Thyroid gland (tissue), 4 donors: ENCODE data around the gene CFAP206. TPM values are rescaled to one million over a fixed set of nuclear protein-coding genes. Genes with fewer than 3 reads are reported as not detected.

ENCODE experiments used
- DNase-seq, 2 donors: peaks; one replicate each; pipeline ENCODE4 v3.0.0-alpha.2; 2019
- H3K27ac ChIP-seq, 3 donors: fragments of 200-600 bp; sonication (generic); 1 replicate in 2 of 3; 2 replicates in 1 of 3; pipeline ENCODE4 v1.5.1; 2016 to 2019; ENCODE audit warnings: mild to moderate bottlenecking in 1 of 3, moderate library complexity in 1 of 3
- H3K27me3 ChIP-seq: fragments of 200-600 bp; sonication (generic); one replicate; pipeline ENCODE4 v1.5.1; 2019
- H3K36me3 ChIP-seq, 2 donors: fragments of 200-600 bp; sonication (generic); one replicate each; pipeline ENCODE4 v1.5.1; 2016 to 2019
- H3K4me1 ChIP-seq, 2 donors: fragments of 200-600 bp; sonication (generic); one replicate each; pipeline ENCODE4 v1.5.1; 2017 to 2019
- H3K4me3 ChIP-seq, 3 donors: fragments of 200-600 bp; sonication (generic); replicated peaks in 1 of 3; 1 replicate in 2 of 3; 2 replicates in 1 of 3; pipeline ENCODE4 v1.5.1; 2016; ENCODE audit warnings: mild to moderate bottlenecking in 1 of 3
- H3K9me3 ChIP-seq: fragments of 200-600 bp; sonication (generic); one replicate; pipeline ENCODE4 v1.5.1; 2017
- POLR2A ChIP-seq, 2 donors: fragments of 450-650 bp; IDR thresholded peaks; one replicate each; pipeline ENCODE4 v1.6.1; 2017; ENCODE audit warnings: antibody characterized with exemption in 2 of 2, mild to moderate bottlenecking in 2 of 2, moderate library complexity in 1 of 2
- WGBS, 2 donors: methylation state at CpG; one replicate each; pipeline ENCODE4 v1.1.5; 2017; 5-methylcytosine and 5-hydroxymethylcytosine counted together
- intact Hi-C: fragments of 100-400 bp; cut with DNase I; formaldehyde crosslinking; loops from one replicate; pipeline ENCODE4 v1.15.1; 2023
- total RNA-seq, 4 donors: library from RNA; depleted of rRNA; stranded (reverse); fragments of >200 nt; gene quantifications; one replicate each; pipeline ENCODE4 v1.2.3, GENCODE V29; 2016
- TF ChIP-seq, protein P1 (sequence below), 6 experiments: fragments of 200-600 bp in 3 of 6; fragments of 450-650 bp in 3 of 6; sonication (generic) in 3 of 6; IDR thresholded peaks; one replicate each; pipeline ENCODE4 v1.5.1; 2016 to 2019; ENCODE audit warnings: antibody characterized with exemption in 6 of 6, mild to moderate bottlenecking in 2 of 6, inconsistent platforms in 1 of 6, moderate library complexity in 1 of 6

Gene CFAP206
- total RNA-seq, 4 donors from 2014 or later, result 1.2 to 4.1 (median 3.8) TPM

GRCh38 chr6:87419266-87419665, 11.5 kb downstream of the CFAP206 start:
- TF ChIP-seq POLR2A (IDR thresholded peaks at IDR 0.05), result no peak
- TF ChIP-seq, protein P1, sequence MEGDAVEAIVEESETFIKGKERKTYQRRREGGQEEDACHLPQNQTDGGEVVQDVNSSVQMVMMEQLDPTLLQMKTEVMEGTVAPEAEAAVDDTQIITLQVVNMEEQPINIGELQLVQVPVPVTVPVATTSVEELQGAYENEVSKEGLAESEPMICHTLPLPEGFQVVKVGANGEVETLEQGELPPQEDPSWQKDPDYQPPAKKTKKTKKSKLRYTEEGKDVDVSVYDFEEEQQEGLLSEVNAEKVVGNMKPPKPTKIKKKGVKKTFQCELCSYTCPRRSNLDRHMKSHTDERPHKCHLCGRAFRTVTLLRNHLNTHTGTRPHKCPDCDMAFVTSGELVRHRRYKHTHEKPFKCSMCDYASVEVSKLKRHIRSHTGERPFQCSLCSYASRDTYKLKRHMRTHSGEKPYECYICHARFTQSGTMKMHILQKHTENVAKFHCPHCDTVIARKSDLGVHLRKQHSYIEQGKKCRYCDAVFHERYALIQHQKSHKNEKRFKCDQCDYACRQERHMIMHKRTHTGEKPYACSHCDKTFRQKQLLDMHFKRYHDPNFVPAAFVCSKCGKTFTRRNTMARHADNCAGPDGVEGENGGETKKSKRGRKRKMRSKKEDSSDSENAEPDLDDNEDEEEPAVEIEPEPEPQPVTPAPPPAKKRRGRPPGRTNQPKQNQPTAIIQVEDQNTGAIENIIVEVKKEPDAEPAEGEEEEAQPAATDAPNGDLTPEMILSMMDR (IDR thresholded peaks at IDR 0.05), result no peak
- DNase-seq, result no peak
- Histone ChIP-seq H3K4me3 (no peak overlapping the region), H3K27me3 (no peaks in the 10 kb centered on the region), H3K36me3 (no peaks in the 10 kb centered on the region), H3K4me1 (no peaks in the 10 kb centered on the region), H3K27ac (no peak overlapping the region), H3K9me3 (no peaks in the 10 kb centered on the region)
- intact Hi-C loops, result no loop called here
- WGBS, 2 donors, result 78 to 94% methylated on average over 2 of the region's 2 CpGs

GRCh38 chr6:87420360-87420759, 12.6 kb downstream of the CFAP206 start:
- intact Hi-C loops, result no loop called here
- no peak overlapping the region for H3K27ac ChIP-seq
- H3K4me1 ChIP-seq, result no peaks in the 10 kb centered on the region
- no peaks in the 10 kb centered on the region for H3K9me3 ChIP-seq
- no peaks in the 10 kb centered on the region for H3K27me3 ChIP-seq
- DNase-seq, result no peak
- H3K4me3 ChIP-seq, result no peak overlapping the region
- WGBS, 2 donors, result 92 to 93% methylated on average over 5 of the region's 5 CpGs
- TF ChIP-seq, protein P1 (IDR thresholded peaks at IDR 0.05), result no peak
- no peak for TF ChIP-seq POLR2A (IDR thresholded peaks at IDR 0.05)
- no peaks in the 10 kb centered on the region for H3K36me3 ChIP-seq

- H3K9me3 ChIP-seq, result no peaks in the 10 kb centered on the region
Observed at GRCh38 chr6:87421576-87421975, 13.8 kb downstream of the CFAP206 start.

GRCh38 chr6:87426789-87427188, 19.0 kb downstream of the CFAP206 start:
- no peaks in the 10 kb centered on the region for H3K27me3 ChIP-seq
- H3K9me3 ChIP-seq, result no peaks in the 10 kb centered on the region
- H3K4me3 ChIP-seq, result no peak overlapping the region
- 97 to 98% methylated on average over 4 of the region's 4 CpGs for WGBS, 2 donors
- H3K4me1 ChIP-seq, result no peaks in the 10 kb centered on the region
- intact Hi-C loops, result no loop called here
- no peak for TF ChIP-seq POLR2A (IDR thresholded peaks at IDR 0.05)
- TF ChIP-seq, protein P1 (IDR thresholded peaks at IDR 0.05), result no peak
- H3K27ac ChIP-seq, result no peak overlapping the region
- no peak for DNase-seq
- no peaks in the 10 kb centered on the region for H3K36me3 ChIP-seq

More at GRCh38 chr6:87421576-87421975, 13.8 kb downstream of the CFAP206 start:
- no peaks in the 10 kb centered on the region for H3K36me3 ChIP-seq
- no peaks in the 10 kb centered on the region for H3K4me1 ChIP-seq
- H3K27ac ChIP-seq, result no peak overlapping the region
- H3K27me3 ChIP-seq, result no peaks in the 10 kb centered on the region
- H3K4me3 ChIP-seq, result no peak overlapping the region
- intact Hi-C loops, result no loop called here
- no peak for DNase-seq
- TF ChIP-seq, protein P1 (IDR thresholded peaks at IDR 0.05), result no peak
- TF ChIP-seq POLR2A (IDR thresholded peaks at IDR 0.05), result no peak
- 71 to 79% methylated on average over 2 of the region's 2 CpGs for WGBS, 2 donors

DNA sequence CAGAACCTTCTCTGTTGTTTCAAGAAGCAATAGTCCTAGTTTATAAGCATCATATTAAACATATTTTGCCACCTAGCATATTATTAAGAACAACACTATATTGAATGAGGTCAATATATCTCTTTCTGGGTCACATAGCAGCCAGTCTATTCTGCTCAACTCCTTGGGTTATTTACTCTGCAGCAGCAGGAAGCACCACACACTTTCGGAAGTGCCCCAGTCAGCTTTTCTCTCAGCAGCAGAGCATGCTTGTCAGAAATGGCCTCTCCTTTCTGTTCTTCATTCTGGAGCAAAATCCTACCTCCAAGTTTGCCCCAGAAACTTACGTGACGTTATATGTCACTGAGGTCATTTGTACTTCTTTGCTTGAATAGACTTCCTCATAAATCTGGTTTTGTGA, 22.7 kb downstream of the CFAP206 start:
- H3K27ac ChIP-seq, result no peak overlapping the region
- TF ChIP-seq, protein P1 (IDR thresholded peaks at IDR 0.05), result no peak
- TF ChIP-seq POLR2A (IDR thresholded peaks at IDR 0.05), result no peak
- no peaks in the 10 kb centered on the region for H3K4me1 ChIP-seq
- no peaks in the 10 kb centered on the region for H3K9me3 ChIP-seq
- DNase-seq, result no peak
- H3K4me3 ChIP-seq, result no peak overlapping the region
- 81 to 83% methylated on average over 3 of the region's 3 CpGs for WGBS, 2 donors
- H3K36me3 ChIP-seq, result no peaks in the 10 kb centered on the region
- H3K27me3 ChIP-seq, result no peaks in the 10 kb centered on the region
- intact Hi-C loops, result no loop called here
